Thyroid gland (tissue), 4 donors: ENCODE measurements around the gene STRADA. TPM values are rescaled to one million over a fixed set of nuclear protein-coding genes. Genes with fewer than 3 reads are reported as not detected.

Experiments used
- DNase-seq, 2 donors: peaks; one replicate each; pipeline ENCODE4 v3.0.0-alpha.2; 2019
- H3K27ac ChIP-seq, 3 donors: fragments of 200-600 bp; sonication (generic); 1 replicate in 2 of 3; 2 replicates in 1 of 3; pipeline ENCODE4 v1.5.1; 2016 to 2019; ENCODE audit warnings: mild to moderate bottlenecking in 1 of 3, moderate library complexity in 1 of 3
- H3K27me3 ChIP-seq: fragments of 200-600 bp; sonication (generic); one replicate; pipeline ENCODE4 v1.5.1; 2019
- H3K36me3 ChIP-seq, 2 donors: fragments of 200-600 bp; sonication (generic); one replicate each; pipeline ENCODE4 v1.5.1; 2016 to 2019
- H3K4me1 ChIP-seq, 2 donors: fragments of 200-600 bp; sonication (generic); one replicate each; pipeline ENCODE4 v1.5.1; 2017 to 2019
- H3K4me3 ChIP-seq, 3 donors: fragments of 200-600 bp; sonication (generic); replicated peaks in 1 of 3; 1 replicate in 2 of 3; 2 replicates in 1 of 3; pipeline ENCODE4 v1.5.1; 2016; ENCODE audit warnings: mild to moderate bottlenecking in 1 of 3
- H3K9me3 ChIP-seq: fragments of 200-600 bp; sonication (generic); one replicate; pipeline ENCODE4 v1.5.1; 2017
- POLR2A ChIP-seq, 2 donors: fragments of 450-650 bp; IDR thresholded peaks; one replicate each; pipeline ENCODE4 v1.6.1; 2017; ENCODE audit warnings: antibody characterized with exemption in 2 of 2, mild to moderate bottlenecking in 2 of 2, moderate library complexity in 1 of 2
- WGBS, 2 donors: methylation state at CpG; one replicate each; pipeline ENCODE4 v1.1.5; 2017; 5-methylcytosine and 5-hydroxymethylcytosine counted together
- intact Hi-C: fragments of 100-400 bp; cut with DNase I; formaldehyde crosslinking; loops from one replicate; pipeline ENCODE4 v1.15.1; 2023
- total RNA-seq, 4 donors: library from RNA; depleted of rRNA; stranded (reverse); fragments of >200 nt; gene quantifications; one replicate each; pipeline ENCODE4 v1.2.3, GENCODE V29; 2016
- TF ChIP-seq, protein P1 (sequence below), 6 experiments: fragments of 200-600 bp in 3 of 6; fragments of 450-650 bp in 3 of 6; sonication (generic) in 3 of 6; IDR thresholded peaks; one replicate each; pipeline ENCODE4 v1.5.1; 2016 to 2019; ENCODE audit warnings: antibody characterized with exemption in 6 of 6, mild to moderate bottlenecking in 2 of 6, inconsistent platforms in 1 of 6, moderate library complexity in 1 of 6

Gene STRADA
- total RNA-seq, 4 donors from 2014 or later, result 28.6 to 44.6 (median 32.2) TPM

GRCh38 chr17:63681530-63681929 is 60.1 kb downstream of the STRADA start:
- intact Hi-C loops, result no loop called here
- Histone ChIP-seq H3K27me3 (no peaks in the 10 kb centered on the region), H3K36me3 (peaks cover 10 to 21% of the 10 kb centered on the region in 2 donors), H3K9me3 (no peaks in the 10 kb centered on the region), H3K27ac (no peak overlapping the region), H3K4me1 (peaks cover 11 to 20% of the 10 kb centered on the region in 2 donors), H3K4me3 (no peak overlapping the region)
- DNase-seq, result no peak
- TF ChIP-seq, protein P1, sequence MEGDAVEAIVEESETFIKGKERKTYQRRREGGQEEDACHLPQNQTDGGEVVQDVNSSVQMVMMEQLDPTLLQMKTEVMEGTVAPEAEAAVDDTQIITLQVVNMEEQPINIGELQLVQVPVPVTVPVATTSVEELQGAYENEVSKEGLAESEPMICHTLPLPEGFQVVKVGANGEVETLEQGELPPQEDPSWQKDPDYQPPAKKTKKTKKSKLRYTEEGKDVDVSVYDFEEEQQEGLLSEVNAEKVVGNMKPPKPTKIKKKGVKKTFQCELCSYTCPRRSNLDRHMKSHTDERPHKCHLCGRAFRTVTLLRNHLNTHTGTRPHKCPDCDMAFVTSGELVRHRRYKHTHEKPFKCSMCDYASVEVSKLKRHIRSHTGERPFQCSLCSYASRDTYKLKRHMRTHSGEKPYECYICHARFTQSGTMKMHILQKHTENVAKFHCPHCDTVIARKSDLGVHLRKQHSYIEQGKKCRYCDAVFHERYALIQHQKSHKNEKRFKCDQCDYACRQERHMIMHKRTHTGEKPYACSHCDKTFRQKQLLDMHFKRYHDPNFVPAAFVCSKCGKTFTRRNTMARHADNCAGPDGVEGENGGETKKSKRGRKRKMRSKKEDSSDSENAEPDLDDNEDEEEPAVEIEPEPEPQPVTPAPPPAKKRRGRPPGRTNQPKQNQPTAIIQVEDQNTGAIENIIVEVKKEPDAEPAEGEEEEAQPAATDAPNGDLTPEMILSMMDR (IDR thresholded peaks at IDR 0.05), result no peak
- TF ChIP-seq POLR2A (IDR thresholded peaks at IDR 0.05), result no peak
- WGBS, 2 donors, result 81 to 85% methylated on average over 6 to 8 of the region's 8 CpGs

GRCh38 chr17:63680700-63681099 is 60.9 kb downstream of the STRADA start:
- peaks cover 19 to 28% of the 10 kb centered on the region in 2 donors for H3K4me1 ChIP-seq
- H3K9me3 ChIP-seq, result no peaks in the 10 kb centered on the region
- no peak for TF ChIP-seq POLR2A (IDR thresholded peaks at IDR 0.05)
- TF ChIP-seq, protein P1 (IDR thresholded peaks at IDR 0.05), result no peak
- intact Hi-C loops, result no loop called here
- no peaks in the 10 kb centered on the region for H3K27me3 ChIP-seq
- no peak overlapping the region for H3K4me3 ChIP-seq
- no peak overlapping the region for H3K27ac ChIP-seq
- WGBS, 2 donors, result 98 to 99% methylated on average over 1 of the region's 1 CpG
- peaks cover 10 to 21% of the 10 kb centered on the region in 2 donors for H3K36me3 ChIP-seq
- no peak for DNase-seq

- H3K4me1 ChIP-seq, result peaks cover 17 to 35% of the 10 kb centered on the region in 2 donors
- DNase-seq, result no peak
- TF ChIP-seq POLR2A (IDR thresholded peaks at IDR 0.05), result no peak
- TF ChIP-seq, protein P1 (IDR thresholded peaks at IDR 0.05), result no peak
- H3K36me3 ChIP-seq, result peaks cover 10 to 21% of the 10 kb centered on the region in 2 donors
- no peak overlapping the region for H3K27ac ChIP-seq
- H3K27me3 ChIP-seq, result no peaks in the 10 kb centered on the region
- H3K4me3 ChIP-seq, result no peak overlapping the region
- intact Hi-C loops, result no loop called here
- 92 to 93% methylated on average over 5 of the region's 5 CpGs for WGBS, 2 donors
- no peaks in the 10 kb centered on the region for H3K9me3 ChIP-seq
These were observed 62.4 kb downstream of the STRADA start for GRCh38 chr17:63679214-63679613.

DNA sequence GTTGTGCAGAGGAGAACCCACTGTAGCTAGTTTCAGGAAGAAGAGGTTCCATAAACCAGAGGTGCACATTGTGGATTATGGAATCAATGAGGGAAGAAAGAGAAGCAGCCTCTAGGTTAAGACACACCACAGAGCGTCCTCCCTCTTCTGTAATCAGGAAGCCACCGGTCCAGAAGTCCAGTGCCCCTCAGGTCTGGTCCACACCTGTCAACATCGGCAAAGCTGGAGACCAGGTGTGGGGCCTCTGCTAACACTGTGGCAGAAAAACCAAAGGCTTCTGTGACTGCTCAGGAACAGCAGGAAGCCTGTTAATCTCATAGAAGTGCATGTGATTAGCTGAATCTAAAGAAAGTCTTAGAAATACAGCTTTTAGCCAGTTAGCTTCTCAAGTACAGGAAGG is 65.0 kb downstream of the STRADA start:
- Histone ChIP-seq H3K27me3 (no peaks in the 10 kb centered on the region), H3K4me3 (no peak overlapping the region), H3K36me3 (peaks cover 2 to 6% of the 10 kb centered on the region in 2 donors), H3K9me3 (no peaks in the 10 kb centered on the region), H3K27ac (peak overlapping the region in 1 of 3 donors; percentile 76), H3K4me1 (peaks cover 17 to 38% of the 10 kb centered on the region in 2 donors)
- 72 to 75% methylated on average over 3 of the region's 3 CpGs for WGBS, 2 donors
- DNase-seq, result no peak
- TF ChIP-seq POLR2A (IDR thresholded peaks at IDR 0.05), result no peak
- TF ChIP-seq, protein P1 (IDR thresholded peaks at IDR 0.05), result no peak
- intact Hi-C loops, result no loop called here

DNA sequence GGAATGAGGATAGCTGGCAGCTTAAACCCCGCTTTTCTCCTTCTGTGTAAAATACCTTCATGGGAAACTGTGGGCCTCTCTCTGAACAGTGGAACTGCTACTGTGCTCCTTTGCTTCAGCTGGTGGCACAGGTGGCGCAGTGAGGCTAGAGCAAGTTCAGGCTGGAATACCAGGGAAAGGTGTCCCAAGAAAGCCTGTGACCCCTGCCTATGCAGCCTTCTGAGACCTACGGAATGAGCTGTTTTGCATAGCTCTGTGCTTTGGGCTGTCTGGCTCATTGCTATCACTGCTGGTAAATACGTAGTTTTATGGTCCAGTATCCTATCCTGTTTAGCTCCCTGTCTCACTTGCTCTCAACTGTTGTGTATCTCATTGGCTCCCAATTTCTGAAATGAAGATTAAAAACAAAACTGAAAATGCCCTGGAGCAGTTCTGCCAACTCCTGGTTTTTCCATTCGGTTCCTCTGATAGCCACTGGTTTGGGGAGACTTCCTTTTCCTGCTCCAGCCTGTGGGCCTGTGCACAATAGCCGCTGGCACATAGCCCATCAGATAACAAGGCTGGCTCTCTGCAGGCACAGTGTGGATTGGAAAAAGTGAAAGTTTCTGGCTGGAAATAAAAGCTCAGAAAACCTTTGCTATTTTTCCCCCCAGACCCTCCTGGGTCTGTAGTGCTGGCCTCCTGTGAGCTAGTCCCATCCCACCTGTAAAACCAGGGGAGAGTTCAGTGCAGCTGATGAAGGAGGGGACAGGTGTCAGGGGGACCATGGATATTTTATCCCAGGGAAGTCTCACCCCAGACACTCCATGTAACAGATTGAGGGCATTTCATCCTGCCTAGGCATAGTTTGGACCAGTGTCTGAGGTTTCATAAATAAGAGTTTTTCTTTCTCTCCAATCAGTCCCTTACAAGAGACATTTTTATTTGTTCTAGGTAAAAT is 65.7 kb downstream of the STRADA start:
- no peak overlapping the region for H3K4me3 ChIP-seq

More for the DNA sequence above, 65.7 kb downstream of the STRADA start:
- WGBS, 2 donors, result 42 to 43% methylated on average over 6 of the region's 6 CpGs
- Histone ChIP-seq H3K9me3 (no peaks in the 10 kb centered on the region), H3K27ac (peak overlapping the region; percentile 58 to 76 (median 63)), H3K4me1 (peaks cover 17 to 38% of the 10 kb centered on the region in 2 donors), H3K36me3 (peaks cover 2 to 5% of the 10 kb centered on the region in 2 donors), H3K27me3 (no peaks in the 10 kb centered on the region)
- peak; percentile 92 to 94 for DNase-seq
- intact Hi-C loops, result no loop called here
- no peak for TF ChIP-seq POLR2A (IDR thresholded peaks at IDR 0.05)
- TF ChIP-seq, protein P1 (IDR thresholded peaks at IDR 0.05), result no peak
